Adrenal gland (tissue), 5 donors: ENCODE measurements around the gene BCL2.

Experiments
- POLR2A ChIP-seq, 2 donors: fragments of 450-650 bp; IDR thresholded peaks; one replicate each; pipeline ENCODE4 v1.6.1; 2017; ENCODE audit warnings: antibody characterized with exemption in 2 of 2, mild to moderate bottlenecking in 2 of 2, moderate library complexity in 1 of 2
- TF ChIP-seq, protein P1 (sequence below), 6 experiments: fragments of 450-650 bp in 4 of 6; fragments of 200-600 bp in 2 of 6; sonication (generic) in 1 of 6; IDR thresholded peaks; 1 replicate in 5 of 6; 2 replicates in 1 of 6; pipeline versions ENCODE4 v1.5.1 to v1.8.0; 2016 to 2021; ENCODE audit warnings: antibody characterized with exemption in 6 of 6, mild to moderate bottlenecking in 2 of 6, moderate library complexity in 1 of 6
- donor health status: DM: no; HTN: no; CAD: no.

DNA sequence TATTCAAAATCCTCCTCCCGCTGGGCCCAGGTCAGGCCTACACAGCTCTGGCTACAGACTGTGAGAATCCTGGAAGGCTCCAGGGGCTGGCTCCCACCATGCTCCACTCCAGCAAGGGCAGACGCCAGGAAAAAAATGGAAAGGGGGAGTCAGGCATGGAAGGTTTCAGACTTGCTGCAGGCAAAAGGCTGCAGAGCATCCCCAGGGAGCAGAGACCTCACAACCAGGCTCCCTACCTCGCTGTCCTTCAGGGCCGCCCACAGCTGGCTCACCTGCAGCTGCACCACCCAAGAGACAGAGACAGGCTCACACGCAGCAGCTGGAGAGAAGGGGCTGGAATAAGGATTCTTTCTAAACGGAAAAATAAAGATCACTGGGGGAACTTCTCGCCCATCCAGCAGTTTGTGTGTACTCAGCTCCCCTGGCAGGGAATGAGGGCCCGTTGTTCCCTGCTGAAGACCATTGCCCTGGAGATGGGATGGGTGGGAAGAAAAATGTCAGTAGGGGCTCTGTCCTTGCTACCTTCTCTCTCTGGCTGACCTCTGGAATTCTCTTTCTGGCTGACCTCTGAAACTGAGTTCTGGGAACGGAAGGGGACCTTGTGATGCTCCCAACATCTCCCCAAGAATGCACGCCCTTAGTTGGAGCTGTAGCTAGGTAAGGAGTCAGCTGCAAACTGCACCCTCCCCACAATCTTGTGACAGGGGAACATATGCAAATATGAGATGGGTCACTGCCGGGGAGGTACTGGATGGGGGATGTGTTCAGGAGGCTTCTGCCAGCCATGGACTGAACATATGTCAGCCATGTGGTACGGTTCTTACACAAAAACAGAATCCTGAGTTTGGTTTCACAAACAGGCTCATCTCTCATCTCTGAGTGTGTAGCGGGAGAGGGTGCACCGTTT lies 34.5 kb downstream of the BCL2 start:
- TF ChIP-seq, protein P1, sequence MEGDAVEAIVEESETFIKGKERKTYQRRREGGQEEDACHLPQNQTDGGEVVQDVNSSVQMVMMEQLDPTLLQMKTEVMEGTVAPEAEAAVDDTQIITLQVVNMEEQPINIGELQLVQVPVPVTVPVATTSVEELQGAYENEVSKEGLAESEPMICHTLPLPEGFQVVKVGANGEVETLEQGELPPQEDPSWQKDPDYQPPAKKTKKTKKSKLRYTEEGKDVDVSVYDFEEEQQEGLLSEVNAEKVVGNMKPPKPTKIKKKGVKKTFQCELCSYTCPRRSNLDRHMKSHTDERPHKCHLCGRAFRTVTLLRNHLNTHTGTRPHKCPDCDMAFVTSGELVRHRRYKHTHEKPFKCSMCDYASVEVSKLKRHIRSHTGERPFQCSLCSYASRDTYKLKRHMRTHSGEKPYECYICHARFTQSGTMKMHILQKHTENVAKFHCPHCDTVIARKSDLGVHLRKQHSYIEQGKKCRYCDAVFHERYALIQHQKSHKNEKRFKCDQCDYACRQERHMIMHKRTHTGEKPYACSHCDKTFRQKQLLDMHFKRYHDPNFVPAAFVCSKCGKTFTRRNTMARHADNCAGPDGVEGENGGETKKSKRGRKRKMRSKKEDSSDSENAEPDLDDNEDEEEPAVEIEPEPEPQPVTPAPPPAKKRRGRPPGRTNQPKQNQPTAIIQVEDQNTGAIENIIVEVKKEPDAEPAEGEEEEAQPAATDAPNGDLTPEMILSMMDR (IDR thresholded peaks at IDR 0.05): no peak
- TF ChIP-seq POLR2A (IDR thresholded peaks at IDR 0.05): no peak
